Fibroblast of skin of back (primary cell): ENCODE measurements around the gene SPOCK1.

Experiments used
- DNase-seq: peaks from one replicate; pipeline ENCODE4 v3.0.0-alpha.2; 2013

SPOCK1 gene

GRCh38 chr5:137216976-137217598 lies 282.0 kb downstream of the SPOCK1 start:
- DNase-seq, result peak; percentile 57

- DNase-seq, result no peak
Observed at GRCh38 chr5:137215780-137216179, 283.3 kb downstream of the SPOCK1 start.

- peak; percentile 60 for DNase-seq
Observed at GRCh38 chr5:137215261-137215660, 283.9 kb downstream of the SPOCK1 start.

- peak; percentile 22 for DNase-seq
Observed at GRCh38 chr5:137214446-137215189, 284.5 kb downstream of the SPOCK1 start.

GRCh38 chr5:137212471-137212870 lies 286.7 kb downstream of the SPOCK1 start:
- no peak for DNase-seq

- DNase-seq, result no peak
Observed at GRCh38 chr5:137209232-137209809, 289.8 kb downstream of the SPOCK1 start.

GRCh38 chr5:137207023-137207760 lies 291.9 kb downstream of the SPOCK1 start:
- no peak for DNase-seq

- peak; percentile 36 for DNase-seq
Observed at GRCh38 chr5:137206030-137206715, 293.0 kb downstream of the SPOCK1 start.

GRCh38 chr5:137205231-137206027 lies 293.7 kb downstream of the SPOCK1 start:
- peak; percentile 17 for DNase-seq

GRCh38 chr5:137203011-137203632 lies 296.0 kb downstream of the SPOCK1 start:
- DNase-seq, result no peak

- DNase-seq, result peak; percentile 96
Observed at GRCh38 chr5:137201876-137202275, 297.2 kb downstream of the SPOCK1 start.

GRCh38 chr5:137200906-137201700 lies 298.0 kb downstream of the SPOCK1 start:
- DNase-seq, result no peak

GRCh38 chr5:137199966-137200365 lies 299.2 kb downstream of the SPOCK1 start:
- DNase-seq, result peak; percentile 88

- no peak for DNase-seq
Observed at GRCh38 chr5:137199201-137199600, 299.9 kb downstream of the SPOCK1 start.

- no peak for DNase-seq
Observed at GRCh38 chr5:137195483-137195882, 303.6 kb downstream of the SPOCK1 start.

GRCh38 chr5:137194300-137194699 lies 304.8 kb downstream of the SPOCK1 start:
- DNase-seq, result no peak

- DNase-seq, result peak; percentile 57
Observed at GRCh38 chr5:137192293-137192743, 306.8 kb downstream of the SPOCK1 start.

- DNase-seq, result peak; percentile 18
Observed at GRCh38 chr5:137191179-137191578, 307.9 kb downstream of the SPOCK1 start.

GRCh38 chr5:137190441-137190840 lies 308.7 kb downstream of the SPOCK1 start:
- DNase-seq, result peak; percentile 77

GRCh38 chr5:137190031-137190430 lies 309.1 kb downstream of the SPOCK1 start:
- peak; percentile 61 for DNase-seq
